ENCODE results near the gene FAU. TPM values are rescaled to one million over a fixed set of nuclear protein-coding genes. Genes with fewer than 3 reads are reported as not detected.

Gene FAU
- total RNA-seq, 1 donor from 2014 or later = 1,041 TPM

DNA sequence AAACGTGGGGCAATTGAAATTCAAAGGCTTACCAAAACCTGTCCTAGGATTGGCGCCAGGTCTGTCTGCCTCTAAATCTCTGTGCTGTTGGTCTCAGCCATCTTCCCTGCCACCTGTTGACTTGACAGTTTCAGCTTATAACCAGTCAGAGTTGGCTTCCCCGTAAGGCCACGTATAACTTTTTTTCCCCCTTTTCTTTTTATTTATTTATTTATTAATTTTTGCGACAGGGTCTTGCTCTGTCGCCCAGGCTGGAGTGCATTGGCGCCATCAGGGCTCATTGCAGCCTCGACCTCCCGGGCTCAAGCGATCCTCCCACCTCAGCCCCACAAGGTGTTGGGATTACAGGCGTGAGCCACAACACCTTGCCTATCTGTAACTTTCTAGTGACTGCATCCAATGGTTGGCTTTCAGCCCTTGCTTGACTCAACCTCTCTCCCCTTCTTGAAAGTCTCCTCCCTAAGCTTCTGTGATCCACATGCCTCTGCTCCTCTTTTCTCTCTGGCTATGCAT lies 13.8 kb upstream of the FAU start:
- H3K4me3 ChIP-seq (ENCODE audit: low read depth, low read length) = peak overlapping the region; percentile 76
- TF ChIP-seq, protein P1, sequence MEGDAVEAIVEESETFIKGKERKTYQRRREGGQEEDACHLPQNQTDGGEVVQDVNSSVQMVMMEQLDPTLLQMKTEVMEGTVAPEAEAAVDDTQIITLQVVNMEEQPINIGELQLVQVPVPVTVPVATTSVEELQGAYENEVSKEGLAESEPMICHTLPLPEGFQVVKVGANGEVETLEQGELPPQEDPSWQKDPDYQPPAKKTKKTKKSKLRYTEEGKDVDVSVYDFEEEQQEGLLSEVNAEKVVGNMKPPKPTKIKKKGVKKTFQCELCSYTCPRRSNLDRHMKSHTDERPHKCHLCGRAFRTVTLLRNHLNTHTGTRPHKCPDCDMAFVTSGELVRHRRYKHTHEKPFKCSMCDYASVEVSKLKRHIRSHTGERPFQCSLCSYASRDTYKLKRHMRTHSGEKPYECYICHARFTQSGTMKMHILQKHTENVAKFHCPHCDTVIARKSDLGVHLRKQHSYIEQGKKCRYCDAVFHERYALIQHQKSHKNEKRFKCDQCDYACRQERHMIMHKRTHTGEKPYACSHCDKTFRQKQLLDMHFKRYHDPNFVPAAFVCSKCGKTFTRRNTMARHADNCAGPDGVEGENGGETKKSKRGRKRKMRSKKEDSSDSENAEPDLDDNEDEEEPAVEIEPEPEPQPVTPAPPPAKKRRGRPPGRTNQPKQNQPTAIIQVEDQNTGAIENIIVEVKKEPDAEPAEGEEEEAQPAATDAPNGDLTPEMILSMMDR (conservative IDR thresholded peaks at IDR 0.05; ENCODE audit: low read depth, low read length) = no peak
- DNase-seq (ENCODE audit: low read depth) = no peak

DNA sequence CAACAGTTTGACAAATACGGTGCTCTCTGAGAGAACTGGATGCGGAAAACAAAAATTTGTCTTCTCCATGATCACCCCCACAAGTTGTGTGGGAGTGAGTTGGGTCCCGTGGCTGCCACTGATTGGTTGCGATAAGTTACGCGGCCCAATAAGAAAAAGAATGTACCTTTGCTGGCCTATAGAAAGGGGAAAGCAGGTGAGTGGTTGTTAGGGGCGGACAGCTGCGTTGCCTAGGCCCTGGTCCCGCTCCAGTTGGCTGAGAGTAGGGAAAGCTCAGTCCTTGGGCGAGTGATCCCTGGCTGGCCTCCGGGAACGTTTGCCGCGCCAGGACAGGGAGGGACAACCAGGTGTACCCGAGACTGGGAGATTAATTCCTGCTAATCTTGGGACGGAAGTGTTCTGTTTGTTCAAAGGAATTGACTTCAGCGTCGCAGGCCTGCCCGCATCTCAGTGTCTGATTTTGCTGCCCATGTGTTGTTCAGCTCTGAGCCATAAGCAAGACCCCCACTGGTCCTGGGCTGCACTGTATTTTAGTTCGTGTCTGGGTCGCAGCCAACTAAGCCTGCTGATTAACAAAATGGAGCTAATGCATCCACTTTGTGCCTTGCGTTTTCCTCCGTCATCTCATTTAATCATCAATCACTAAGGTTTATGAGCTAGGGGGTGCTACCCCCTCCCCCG lies 13.2 kb upstream of the FAU start:
- peak; percentile 92 for DNase-seq (ENCODE audit: low read depth)

DNA sequence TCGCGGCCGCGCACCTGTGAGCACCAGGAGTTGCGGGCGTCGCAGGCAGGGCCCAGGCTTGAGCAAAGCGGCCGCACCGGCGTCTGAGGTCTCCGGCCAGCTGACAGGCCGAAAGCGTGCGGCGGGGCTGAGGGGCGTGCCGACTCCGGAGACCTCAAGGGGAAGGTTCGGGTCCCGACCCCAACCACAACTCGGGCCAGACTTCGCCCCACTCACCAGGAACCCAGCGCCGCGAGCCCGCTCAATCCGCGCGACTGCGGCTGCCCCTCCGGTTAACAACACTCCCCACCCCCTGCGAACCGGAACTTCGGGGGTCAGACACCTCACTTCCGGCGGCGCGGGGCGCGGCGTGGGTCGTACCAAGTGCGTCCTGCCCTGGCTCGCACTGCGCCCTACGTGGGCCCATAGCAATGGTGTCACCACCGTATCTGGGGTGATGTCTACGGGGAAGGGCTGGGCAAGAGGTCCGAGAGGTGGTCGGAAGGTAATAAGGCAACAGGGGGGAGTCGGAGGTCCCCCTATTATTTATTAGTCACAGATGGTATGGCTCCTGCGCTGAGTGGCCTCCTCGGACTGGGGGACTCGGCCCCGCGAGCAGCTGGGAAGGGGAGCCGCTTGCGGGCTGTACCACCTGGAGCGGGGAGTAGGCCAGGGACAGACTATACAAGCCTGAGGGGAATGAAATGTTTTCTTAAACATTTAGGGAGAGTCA lies 12.5 kb upstream of the FAU start, which contains the start of gene SYVN1:
SYVN1 (minus strand) TSS at position 280 of the 712 bp plus-strand sequence. CDS start 918 bp downstream, outside the sequence.
- no peak for DNase-seq (ENCODE audit: low read depth)
- TF ChIP-seq, protein P1 (conservative IDR thresholded peaks at IDR 0.05; ENCODE audit: low read depth, low read length) = no peak
- peak within 1 kb of the TSS; percentile 76 for H3K4me3 ChIP-seq (ENCODE audit: low read depth, low read length)

More for the DNA sequence above, 13.2 kb upstream of the FAU start:
- H3K4me3 ChIP-seq (ENCODE audit: low read depth, low read length) = peak overlapping the region; percentile 76
- TF ChIP-seq, protein P1 (conservative IDR thresholded peaks at IDR 0.05; ENCODE audit: low read depth, low read length) = no peak

DNA sequence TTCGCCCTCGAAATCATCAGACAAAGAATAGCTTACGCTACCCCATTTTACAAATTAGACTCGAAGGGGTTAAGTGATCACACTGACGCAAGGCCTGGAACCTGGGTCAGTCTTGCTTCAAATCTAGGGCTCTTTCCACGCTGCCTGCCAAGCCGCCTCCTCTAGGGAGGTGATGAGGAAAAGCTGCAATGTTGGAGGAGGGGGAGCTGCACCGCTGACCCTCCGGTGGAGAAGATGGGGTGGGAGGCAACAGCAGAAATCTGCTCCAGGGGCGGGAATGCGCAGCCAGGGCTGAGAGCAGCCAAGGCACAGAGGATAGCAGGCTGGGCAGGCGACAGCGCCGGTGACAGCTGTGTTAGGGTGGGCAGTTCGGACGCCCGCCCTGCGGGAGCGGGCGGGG lies 11.8 kb upstream of the FAU start:
- TF ChIP-seq, protein P1 (conservative IDR thresholded peaks at IDR 0.05; ENCODE audit: low read depth, low read length) = no peak
- no peak for DNase-seq (ENCODE audit: low read depth)
- peak overlapping the region; percentile 76 for H3K4me3 ChIP-seq (ENCODE audit: low read depth, low read length)

DNA sequence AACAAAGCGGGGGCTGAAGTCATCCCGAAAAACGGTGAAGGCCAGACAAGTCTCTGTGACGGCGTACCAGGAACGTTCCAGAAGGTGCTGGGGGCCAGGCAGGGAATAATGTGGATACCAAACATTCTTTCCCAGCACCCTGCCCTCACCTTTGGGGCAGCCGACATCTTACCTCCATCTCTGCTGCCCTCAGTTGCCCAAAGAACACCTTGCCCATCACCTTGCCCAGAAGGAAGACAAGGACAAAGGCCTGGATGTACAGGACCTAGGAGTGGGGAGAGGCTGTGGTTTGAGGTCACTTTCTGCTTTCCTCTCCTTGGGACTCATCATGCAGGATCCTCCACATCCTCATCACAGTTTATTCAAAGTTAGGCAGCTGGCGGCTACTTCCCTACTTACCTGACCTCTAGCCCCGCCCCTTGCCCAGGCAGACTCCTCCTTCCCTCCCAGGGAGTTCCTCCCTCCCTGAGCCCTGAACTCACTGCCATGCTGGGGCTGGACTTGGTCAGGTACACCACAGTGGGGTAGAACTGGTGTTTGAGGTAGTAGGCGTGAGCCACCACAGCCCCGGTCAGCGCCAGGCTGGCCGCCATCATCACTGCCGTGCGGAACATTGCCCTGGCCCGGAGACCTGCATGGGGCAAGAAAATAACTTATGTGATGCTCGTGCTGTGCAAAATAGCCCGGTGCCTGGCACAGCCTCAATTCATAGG lies 11.2 kb upstream of the FAU start:
- no peak for DNase-seq (ENCODE audit: low read depth)
- H3K4me3 ChIP-seq (ENCODE audit: low read depth, low read length) = peak overlapping the region; percentile 76
- TF ChIP-seq, protein P1 (conservative IDR thresholded peaks at IDR 0.05; ENCODE audit: low read depth, low read length) = no peak

DNA sequence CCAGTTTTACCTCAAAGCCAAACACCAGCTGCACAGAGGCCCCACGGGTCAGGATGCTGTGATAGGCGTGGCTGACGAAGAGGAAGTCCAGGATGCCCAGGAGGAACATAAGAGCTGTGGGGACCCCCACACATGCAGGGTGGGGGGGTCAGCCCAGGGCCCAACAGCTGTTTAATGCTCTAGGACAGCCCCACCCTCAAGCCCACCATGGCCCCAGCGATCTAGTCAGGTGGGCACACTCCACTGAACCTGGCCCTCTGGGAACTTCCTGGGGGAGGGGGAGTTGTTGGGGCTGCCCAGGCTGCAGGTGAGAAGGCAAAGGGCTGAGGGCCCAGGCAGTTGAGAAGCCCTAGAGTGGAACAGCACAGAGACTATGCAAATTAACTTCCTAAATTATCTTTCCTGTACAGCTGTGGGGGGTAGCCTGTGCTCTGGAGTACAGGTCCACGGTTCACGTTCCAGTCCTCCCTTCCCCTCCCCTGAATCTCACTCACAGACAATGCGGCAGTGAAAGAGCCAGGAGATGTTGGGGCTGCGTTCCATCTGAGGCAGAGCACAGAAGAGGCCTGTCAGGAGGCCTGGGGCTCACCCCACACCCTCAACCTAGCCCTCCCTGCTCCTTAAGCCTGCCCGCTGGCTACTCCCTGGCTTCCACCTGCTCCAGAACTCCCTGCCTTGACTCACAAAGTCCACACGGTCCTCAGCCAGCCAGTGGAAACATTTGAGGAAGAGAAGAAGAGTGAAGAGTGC lies 10.5 kb upstream of the FAU start:
- DNase-seq (ENCODE audit: low read depth) = no peak
- TF ChIP-seq, protein P1 (conservative IDR thresholded peaks at IDR 0.05; ENCODE audit: low read depth, low read length) = no peak
- no peak overlapping the region for H3K4me3 ChIP-seq (ENCODE audit: low read depth, low read length)

Measured in epithelial cell of proximal tubule (primary cell).